GM12875 (cell line): Measurements from ENCODE around the gene HOXB6.
A peak's percentile ranks its signal among the peaks of the same experiment; 100 is the strongest.

ENCODE experiments used
- H3K4me3 ChIP-seq: one replicate; pipeline ENCODE4 v1.5.1; 2011; ENCODE audit warnings: low read depth, low read length, control low read depth
- CTCF ChIP-seq: IDR thresholded peaks from 2 replicates; pipeline ENCODE4 v1.5.1; 2011; ENCODE audit warnings: low read depth, mild to moderate bottlenecking, control low read depth, inconsistent platforms, low read length, moderate library complexity, borderline replicate concordance; ENCODE audit not compliant: insufficient read depth

Gene HOXB6

GRCh38 chr17:48578616-48579470 is 25.9 kb downstream of the HOXB6 start:
- H3K4me3 ChIP-seq: peak overlapping the region; percentile 77
- TF ChIP-seq CTCF: peak; percentile 15; the same call in 1 of the 2 replicates

GRCh38 chr17:48577946-48578615 is 26.7 kb downstream of the HOXB6 start, which contains the start of gene HOXB4:
Gene HOXB4 (minus strand): TSS chr17:48578350. CDS start chr17:48578319, 31 bp downstream.
- no peak for TF ChIP-seq CTCF

GRCh38 chr17:48577330-48577945 is 27.3 kb downstream of the HOXB6 start:
- peak overlapping the region; percentile 77 for H3K4me3 ChIP-seq
- TF ChIP-seq CTCF: no peak

More at GRCh38 chr17:48577946-48578615, 26.7 kb downstream of the HOXB6 start, which contains the start of gene HOXB4:
- peak within 1 kb of the TSS; percentile 77 for H3K4me3 ChIP-seq

GRCh38 chr17:48576479-48577309 is 28.1 kb downstream of the HOXB6 start:
- H3K4me3 ChIP-seq: peak overlapping the region; percentile 77
- no peak for TF ChIP-seq CTCF

GRCh38 chr17:48575673-48576478 is 28.9 kb downstream of the HOXB6 start:
- H3K4me3 ChIP-seq: no peak overlapping the region
- TF ChIP-seq CTCF: no peak
